Measurements from ENCODE around the gene CFAP161. TPM values are rescaled to one million over a fixed set of nuclear protein-coding genes. Genes with fewer than 3 reads are reported as not detected.

Gene CFAP161
- total and polyA plus RNA-seq, 12 donors: 0.10 to 0.50 (median 0.37) TPM; not detected in 8

DNA sequence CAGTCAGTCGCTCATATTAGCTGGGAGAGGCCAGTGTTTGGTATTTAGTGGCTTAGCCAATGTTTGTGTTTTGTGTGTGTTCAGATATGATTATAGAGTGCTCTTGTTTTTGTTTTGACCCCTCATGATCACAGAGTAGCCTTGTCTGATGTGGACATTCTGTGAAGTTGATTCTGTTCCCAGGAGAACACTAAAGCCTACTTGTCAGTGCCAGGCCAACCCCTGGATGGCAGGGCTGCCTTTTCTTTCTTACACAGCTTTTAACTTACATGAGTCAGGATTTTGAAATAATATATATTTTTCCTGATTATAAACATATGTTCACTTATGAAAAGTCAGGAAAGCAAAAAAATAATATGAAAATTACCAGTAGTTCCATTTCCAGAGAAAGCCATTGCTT lies 11.9 kb downstream of the CFAP161 start:
- H3K4me1 ChIP-seq (replicated peaks in 1 of 2): no peaks in the 10 kb centered on the region
- H3K4me3 ChIP-seq: no peak overlapping the region
- H3K36me3 ChIP-seq (replicated peaks in 1 of 2): no peaks in the 10 kb centered on the region
- intact Hi-C loops (cut with DNase I): no loop called here
- H3K27me3 ChIP-seq: no peaks in the 10 kb centered on the region
- DNase-seq: no peak
- no peaks in the 10 kb centered on the region for H3K9me3 ChIP-seq (replicated peaks in 1 of 3)
- no peak for TF ChIP-seq POLR2A (IDR thresholded peaks at IDR 0.05)
- TF ChIP-seq CTCF (IDR thresholded peaks at IDR 0.05): no peak
- 78 to 96% (median 84%) methylated on average over 1 of the region's 1 CpG for WGBS, 4 donors
- no peak overlapping the region for H3K27ac ChIP-seq

DNA sequence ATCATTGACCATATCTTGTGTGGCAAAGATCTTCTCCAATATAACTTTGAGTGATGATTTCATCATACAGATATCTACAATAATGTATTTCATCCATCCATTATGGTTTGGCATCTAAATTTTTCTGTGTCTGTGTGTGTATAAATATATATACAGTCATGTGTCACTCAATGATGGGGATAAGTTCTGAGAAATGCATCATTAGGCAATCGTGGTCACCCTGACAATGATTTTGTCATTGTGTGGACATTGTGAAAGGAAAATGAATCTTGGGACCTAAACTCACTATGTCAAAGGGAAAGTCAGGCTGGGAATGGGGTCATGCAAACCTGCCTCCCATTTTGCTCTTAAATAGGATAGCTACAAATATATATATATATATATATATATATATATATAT lies 12.4 kb downstream of the CFAP161 start:
- no peaks in the 10 kb centered on the region for H3K27me3 ChIP-seq
- intact Hi-C loops (cut with DNase I): no loop called here
- no peaks in the 10 kb centered on the region for H3K9me3 ChIP-seq (replicated peaks in 1 of 3)
- no peak overlapping the region for H3K4me3 ChIP-seq
- no peak for TF ChIP-seq CTCF (IDR thresholded peaks at IDR 0.05)
- TF ChIP-seq POLR2A (IDR thresholded peaks at IDR 0.05): no peak
- no peaks in the 10 kb centered on the region for H3K36me3 ChIP-seq (replicated peaks in 1 of 2)
- DNase-seq: no peak
- 53 to 74% (median 62%) methylated on average over 1 of the region's 1 CpG for WGBS, 4 donors
- no peak overlapping the region for H3K27ac ChIP-seq
- H3K4me1 ChIP-seq (replicated peaks in 1 of 2): no peaks in the 10 kb centered on the region

DNA sequence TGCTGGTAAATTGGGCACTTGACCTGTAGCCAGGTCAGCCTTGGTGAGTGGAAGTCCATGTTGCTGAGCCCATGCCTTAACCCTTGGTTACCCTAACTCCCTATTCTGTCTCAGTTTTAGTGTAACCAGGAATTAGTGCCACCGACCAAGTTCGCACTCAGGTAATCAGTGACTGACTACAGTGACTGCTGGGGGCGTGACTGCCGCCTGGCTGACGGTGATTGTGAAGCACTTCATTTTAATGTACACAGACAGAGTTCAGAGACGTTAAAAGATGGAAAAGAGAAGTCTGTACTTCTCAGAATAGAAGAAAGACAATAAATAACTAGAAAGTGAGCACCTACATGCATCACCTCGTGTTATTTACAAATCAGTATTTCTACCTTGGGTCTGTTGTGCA lies 17.3 kb downstream of the CFAP161 start:
- intact Hi-C loops (cut with DNase I): loop anchor here in 1 of 2 donors (5.0 kb wide), 2 partner anchors 44 to 116 kb away; no protein-coding TSS in a partner anchor
- WGBS, 4 donors: 67 to 85% (median 77%) methylated on average over 7 of the region's 7 CpGs
- no peak for DNase-seq
- Histone ChIP-seq H3K4me1 (replicated peaks in 1 of 2) (no peaks in the 10 kb centered on the region), H3K36me3 (replicated peaks in 1 of 2) (no peaks in the 10 kb centered on the region), H3K27me3 (no peaks in the 10 kb centered on the region), H3K27ac (no peak overlapping the region), H3K9me3 (replicated peaks in 1 of 3) (no peaks in the 10 kb centered on the region), H3K4me3 (no peak overlapping the region)
- TF ChIP-seq POLR2A (IDR thresholded peaks at IDR 0.05) (no peak), CTCF (IDR thresholded peaks at IDR 0.05) (no peak)

GRCh38 chr15:81152339-81152738 lies 18.3 kb downstream of the CFAP161 start:
- no peaks in the 10 kb centered on the region for H3K36me3 ChIP-seq (replicated peaks in 1 of 2)
- no peak overlapping the region for H3K27ac ChIP-seq
- no peak for DNase-seq
- intact Hi-C loops (cut with DNase I): loop anchor here in 1 of 2 donors (5.0 kb wide), 2 partner anchors 45 to 115 kb away; no protein-coding TSS in a partner anchor
- TF ChIP-seq CTCF (IDR thresholded peaks at IDR 0.05) (no peak), POLR2A (IDR thresholded peaks at IDR 0.05) (no peak)
- no peak overlapping the region for H3K4me3 ChIP-seq
- WGBS, 4 donors: 80 to 90% (median 84%) methylated on average over 4 of the region's 4 CpGs
- H3K27me3 ChIP-seq: no peaks in the 10 kb centered on the region
- no peaks in the 10 kb centered on the region for H3K4me1 ChIP-seq (replicated peaks in 1 of 2)
- no peaks in the 10 kb centered on the region for H3K9me3 ChIP-seq (replicated peaks in 1 of 3)
